Measurements from ENCODE around the gene STK4. TPM values are rescaled to one million over a fixed set of nuclear protein-coding genes. Genes with fewer than 3 reads are reported as not detected.

Gene STK4
- total and polyA plus RNA-seq, 2 of the 4 experiments (the other 2 are of a cell fraction), result 10.2 to 22.2 TPM

GRCh38 chr20:44943828-44944227 is 22.5 kb upstream of the STK4 start:
- Histone ChIP-seq H3K4ac (ENCODE audit: low read depth, low read length) (no peak overlapping the region), H3K4me3 (ENCODE audit: insufficient read depth, low read depth, low read length) (no peak overlapping the region), H3K56ac (ENCODE audit: extremely low read depth, insufficient read depth, low read length) (no peak overlapping the region), H4K91ac (ENCODE audit: insufficient read depth, low read depth, low read length) (no peak overlapping the region), H4K8ac (ENCODE audit: low read depth in 2 of 2, low read length in 2 of 2) (no peak overlapping the region), H2AK9ac (replicated peaks; ENCODE audit: low read depth, low read length, poor library complexity) (no peak overlapping the region), H3K18ac (ENCODE audit: low read depth, low read length) (no peak overlapping the region), H3K9me3 (ENCODE audit: control insufficient read depth, insufficient read depth, low read length) (no peaks in the 10 kb centered on the region), H2BK15ac (ENCODE audit: low read depth, low read length) (no peak overlapping the region), H4K20me1 (ENCODE audit: insufficient read depth, low read length) (no peaks in the 10 kb centered on the region), H3K27ac (ENCODE audit: insufficient read depth, low read length) (no peak overlapping the region), H3K27me3 (ENCODE audit: control insufficient read depth, insufficient read depth, low read length) (no peaks in the 10 kb centered on the region), H2BK120ac (ENCODE audit: low read depth, low read length) (no peak overlapping the region), H3K4me1 (ENCODE audit: control insufficient read depth, insufficient read depth, low read length) (peaks cover 2% of the 10 kb centered on the region; the same call in 1 of the 2 replicates), H3K79me1 (ENCODE audit: low read depth in 1 of 2, low read length in 2 of 2) (peaks cover 0 to 8% of the 10 kb centered on the region in 2 experiments; a peak in 1 of 4 replicates), H2BK20ac (ENCODE audit: low read depth, low read length) (no peak overlapping the region), H3K23ac (ENCODE audit: low read depth, low read length) (no peak overlapping the region), H3K4me2 (ENCODE audit: low read depth, low read length) (no peak overlapping the region), H2AK5ac (ENCODE audit: low read depth, low read length) (no peak overlapping the region), H3K9me1 (ENCODE audit: insufficient read depth, low read length) (peaks cover 3% of the 10 kb centered on the region; the same call in 1 of the 2 replicates), H2AFZ (replicated peaks; ENCODE audit: low read length, poor library complexity) (no peak overlapping the region), H4K5ac (ENCODE audit: low read depth, low read length) (no peak overlapping the region), H3K14ac (replicated peaks; ENCODE audit: low read depth, low read length) (no peak overlapping the region), H2BK5ac (ENCODE audit: low read depth, low read length, poor library complexity, severe bottlenecking) (no peak overlapping the region), H3K36me3 (ENCODE audit: control insufficient read depth, insufficient read depth, low read length) (peaks cover 45% of the 10 kb centered on the region), H3K9ac (ENCODE audit: low read depth, low read length) (no peak overlapping the region)
- DNase-seq, result no peak
- dilution Hi-C loops (cut with HindIII; ENCODE audit: low sequenced_read_pairs, unreplicated experiment), result no loop called here
- no TSS peak for BruUV-seq (replicated peaks)
- CTCF ChIA-PET, result no interaction called here
- POLR2A ChIA-PET (ENCODE audit: unreplicated experiment), result no interaction called here
- WGBS, 2 experiments (ENCODE audit: extremely low coverage in 2 of 2, insufficient read length in 1 of 2), result 100% methylated on average over 2 of the region's 4 CpGs; no CpG with 5 or more reads in 1 of the 2 experiments
- no peak for TF ChIP-seq CEBPB (IDR thresholded peaks at IDR 0.05; ENCODE audit: low read depth, low read length)
- TF ChIP-seq RFX5 (IDR thresholded peaks at IDR 0.05; ENCODE audit: low read depth, low read length), result no peak
- no peak for TF ChIP-seq RCOR1 (IDR thresholded peaks at IDR 0.05; ENCODE audit: insufficient replicate concordance, low read length)
- no peak for TF ChIP-seq MAZ (IDR thresholded peaks at IDR 0.05; ENCODE audit: borderline replicate concordance, low read depth, low read length)
- 0 out of 2 replicates have a peak, but pooled peaks have one; percentile 21 for TF ChIP-seq MAFK (IDR thresholded peaks at IDR 0.05; ENCODE audit: low read depth, low read length)
- TF ChIP-seq USF2 (IDR thresholded peaks at IDR 0.05; ENCODE audit: low read depth, low read length), result no peak
- no peak for TF ChIP-seq RAD21 (IDR thresholded peaks at IDR 0.05; ENCODE audit: low read length)
- TF ChIP-seq NFE2L2 (IDR thresholded peaks at IDR 0.05; ENCODE audit: low read depth, low read length), result no peak
- ATAC-seq (ENCODE audit: low read depth), result no peak
- in situ Hi-C loops (cut with MboI; ENCODE audit: low sequenced_read_pairs), result no loop called here
- intact Hi-C loops (cut with micrococcal nuclease), result no loop called here
